DLD1 (cell line): ENCODE results near the gene DERL2.

Experiments used
- in situ Hi-C: cut with HindIII; loops from 2 replicates; pipeline ENCODE4 v1.10.0; 2017; ENCODE audit warnings: low sequenced_read_pairs

Gene DERL2

DNA sequence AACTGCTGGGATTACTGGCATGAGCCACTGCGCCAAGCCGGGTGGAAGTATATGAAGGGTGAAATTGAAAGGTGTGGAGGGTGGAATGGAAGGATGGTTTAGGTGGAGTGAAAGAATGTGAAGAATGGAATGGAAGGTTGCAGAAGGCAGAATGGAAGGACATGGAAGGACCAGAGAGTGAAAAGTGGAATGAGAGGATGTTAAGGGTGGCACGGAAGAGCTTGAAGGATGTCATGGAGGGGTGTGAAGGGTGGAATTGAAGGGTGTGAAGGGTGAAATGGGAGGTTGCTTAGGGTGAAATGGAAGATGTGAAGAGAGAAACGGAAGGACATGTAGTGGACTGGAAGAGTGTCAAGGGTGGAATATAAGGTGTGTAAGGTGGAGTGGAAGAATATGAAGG, 16.6 kb upstream of the DERL2 start:
- in situ Hi-C loops, result no loop called here

DNA sequence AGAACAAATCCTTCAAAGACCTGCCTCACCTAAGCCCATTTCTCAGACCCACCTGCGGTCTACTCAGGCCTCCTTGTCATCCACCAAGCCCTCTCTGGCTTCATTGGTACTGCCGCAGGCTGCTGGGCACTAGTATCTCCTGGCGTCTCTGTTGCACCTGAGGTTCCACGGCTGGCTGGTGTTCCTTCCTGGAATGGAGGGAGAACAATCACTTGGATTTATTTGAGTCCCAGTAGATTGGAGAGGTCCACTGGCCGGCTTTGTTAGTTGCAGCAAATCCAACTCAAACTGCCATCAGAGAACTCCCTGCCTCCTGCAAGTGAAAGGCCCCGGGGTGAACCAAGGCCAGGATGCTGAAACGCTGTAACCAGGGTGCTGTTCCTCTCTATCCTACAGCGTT, 15.7 kb upstream of the DERL2 start:
- in situ Hi-C loops, result no loop called here

DNA sequence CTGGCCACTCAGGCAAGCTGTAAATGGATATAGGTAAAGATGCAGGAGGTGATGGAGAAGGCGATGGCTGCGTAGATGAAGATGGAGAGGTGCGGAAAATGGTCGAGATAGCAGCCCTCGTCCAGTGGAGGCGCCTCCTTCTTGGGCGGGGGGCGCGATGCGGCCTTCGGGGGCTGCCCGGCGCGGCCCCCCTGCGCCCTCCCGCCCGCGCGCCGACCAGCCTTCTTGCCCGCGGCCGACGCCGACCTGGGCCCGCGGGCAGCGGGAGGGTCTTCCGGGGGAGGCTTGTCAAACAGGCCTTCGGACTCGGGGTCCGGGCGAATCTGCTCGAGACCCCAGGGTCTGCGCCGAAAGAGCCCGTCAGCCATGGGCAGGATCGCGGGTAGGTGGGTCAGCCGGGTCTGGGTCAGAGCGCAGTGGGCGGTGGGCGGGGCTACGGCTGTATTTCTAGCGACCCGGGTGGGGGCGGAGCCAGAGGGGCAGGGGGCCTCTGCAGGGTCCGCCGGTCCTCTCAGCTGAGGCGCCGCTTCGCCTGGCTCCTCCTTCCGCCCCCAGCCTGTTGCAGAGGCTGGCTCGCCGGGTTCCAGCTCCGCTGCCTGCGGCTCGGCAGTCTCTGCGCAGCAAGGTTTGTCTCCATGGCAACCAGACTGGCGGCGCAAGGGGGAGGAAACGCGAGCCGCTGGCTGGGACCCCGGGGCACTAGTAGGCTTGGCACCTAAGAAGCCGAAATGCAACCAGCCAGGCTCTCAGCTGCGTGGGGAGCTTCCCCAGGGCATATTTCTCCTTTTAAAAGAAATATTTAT, 14.8 kb upstream of the DERL2 start:
- in situ Hi-C loops, result no loop called here

DNA sequence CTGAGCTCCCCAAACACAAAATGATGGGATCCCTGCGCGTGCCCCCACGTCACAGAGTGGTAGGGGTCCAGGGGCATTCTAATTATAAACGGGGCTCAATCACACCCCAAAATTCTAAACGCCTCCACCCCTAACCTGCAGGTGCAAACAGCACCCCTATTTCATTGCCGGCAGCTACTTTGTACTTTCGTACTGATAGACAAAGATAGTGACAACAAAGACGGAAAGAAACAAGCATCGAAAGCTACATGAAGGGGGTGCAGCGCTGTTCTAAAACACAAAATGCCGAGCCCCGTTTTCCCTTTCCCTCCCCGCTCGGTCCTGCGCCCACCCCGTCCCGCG, 14.2 kb upstream of the DERL2 start:
- in situ Hi-C loops, result no loop called here

DNA sequence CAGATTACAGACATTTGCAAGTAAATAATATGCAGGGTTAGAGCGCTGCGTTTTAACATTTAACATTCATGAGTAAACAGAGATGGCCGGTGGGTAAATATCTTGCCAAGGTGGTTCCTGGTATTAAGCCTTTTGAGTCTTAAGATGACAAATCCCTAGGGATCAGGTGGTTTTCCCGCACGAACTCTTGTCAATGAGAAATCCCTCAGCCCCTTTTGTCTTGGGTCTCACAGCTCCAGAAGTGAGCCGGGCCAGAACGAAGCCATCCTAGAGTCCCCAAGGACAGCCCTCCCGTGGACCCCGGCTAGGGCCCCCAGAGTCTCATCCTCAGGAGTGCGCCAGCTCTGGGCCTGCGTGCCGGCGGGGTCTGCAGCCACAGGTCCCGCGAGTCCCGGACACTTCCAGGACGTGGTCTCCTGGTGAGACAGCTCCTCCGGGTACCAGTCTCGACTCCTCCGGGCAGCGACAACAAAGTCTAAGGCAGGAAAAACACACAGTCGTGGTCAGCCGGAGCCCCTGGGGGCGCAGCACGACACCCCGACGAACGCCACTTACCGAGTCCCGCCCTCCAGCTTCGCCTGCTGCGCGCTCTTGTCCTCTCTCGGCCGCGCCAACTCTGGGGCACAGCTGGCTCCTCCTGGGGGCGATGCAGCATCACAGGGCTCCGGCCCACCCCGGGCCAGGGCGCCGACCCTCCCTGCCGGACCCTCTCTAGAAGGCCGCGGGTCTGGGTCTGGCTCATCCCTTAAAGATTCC, 13.7 kb upstream of the DERL2 start:
- in situ Hi-C loops, result no loop called here

DNA sequence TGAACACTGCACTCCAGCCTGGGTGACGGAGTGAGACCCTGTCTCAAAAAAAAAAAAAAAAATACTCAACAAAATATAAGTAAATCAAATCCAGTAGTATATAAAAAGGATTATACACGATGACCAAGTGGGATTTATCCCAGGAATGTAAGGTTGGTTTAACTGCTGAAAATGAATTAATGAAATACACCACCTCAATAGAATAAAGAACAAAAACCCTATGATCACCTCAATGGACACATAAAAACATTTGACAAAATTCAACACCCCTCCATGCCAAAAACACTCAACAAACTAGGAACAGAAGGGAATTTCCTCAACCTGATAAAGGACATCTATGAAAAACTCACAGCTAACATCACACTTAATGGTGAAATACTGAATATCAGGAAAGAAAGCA, 7.0 kb upstream of the DERL2 start:
- in situ Hi-C loops, result no loop called here

DNA sequence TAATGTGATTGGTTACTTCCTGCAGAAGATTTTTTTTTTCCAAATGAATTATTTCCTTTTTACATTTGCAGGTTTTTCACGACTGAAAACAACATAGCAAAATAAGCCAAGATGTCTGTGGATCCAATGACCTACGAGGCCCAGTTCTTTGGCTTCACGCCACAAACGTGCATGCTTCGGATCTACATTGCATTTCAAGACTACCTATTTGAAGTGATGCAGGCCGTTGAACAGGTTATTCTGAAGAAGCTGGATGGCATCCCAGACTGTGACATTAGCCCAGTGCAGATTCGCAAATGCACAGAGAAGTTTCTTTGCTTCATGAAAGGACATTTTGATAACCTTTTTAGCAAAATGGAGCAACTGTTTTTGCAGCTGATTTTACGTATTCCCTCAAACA, 2.8 kb upstream of the DERL2 start:
- in situ Hi-C loops, result no loop called here

DNA sequence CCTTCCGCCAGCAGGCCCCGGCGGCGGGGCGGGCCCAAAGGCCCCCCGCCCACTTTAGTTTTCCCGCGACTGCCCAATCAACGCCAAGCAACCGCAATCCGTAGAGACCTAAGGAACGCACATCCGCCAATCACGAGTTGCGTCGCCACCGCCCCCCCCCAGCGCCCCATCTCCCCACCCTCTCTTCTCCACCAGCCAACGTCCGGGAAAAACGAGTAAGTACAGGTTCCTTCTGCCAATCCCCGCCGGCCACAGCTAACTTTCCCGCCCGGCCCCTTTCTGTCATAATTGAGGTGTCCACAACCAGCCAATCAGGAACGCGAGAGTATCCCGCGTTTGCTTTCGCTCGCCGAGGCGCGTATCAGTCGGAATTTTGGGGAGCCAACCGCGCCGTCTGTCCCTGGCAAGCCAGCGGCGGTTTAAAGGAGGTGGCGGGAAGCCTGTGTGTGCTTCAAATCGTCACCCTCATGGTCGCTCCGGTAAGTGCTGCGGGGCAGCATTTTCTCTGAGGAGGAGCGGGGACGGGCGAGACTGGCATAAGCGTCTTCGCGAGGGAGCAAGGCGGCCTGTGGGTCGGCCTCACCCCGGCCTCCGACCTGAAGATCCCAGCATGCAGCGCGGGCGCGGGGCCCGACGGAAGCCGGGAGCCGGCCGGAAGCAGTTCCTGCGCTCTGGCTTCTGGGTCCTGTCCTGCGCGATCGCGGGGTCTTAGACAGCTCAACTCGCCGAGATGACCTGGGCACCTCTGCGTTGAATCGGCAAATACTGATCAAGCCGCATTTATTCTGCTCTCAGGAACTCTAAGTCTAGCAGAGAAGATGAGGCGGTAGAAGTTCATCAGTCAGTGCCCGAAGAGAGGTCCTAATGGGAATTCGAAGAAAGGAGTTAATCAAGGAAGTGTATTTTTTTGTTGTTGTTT, 487 bp upstream of the DERL2 start, which contains the start of gene MIS12:
Gene MIS12, plus strand, starts transcription at position 361 of the 919 bp plus-strand sequence. CDS start 2,297 bp downstream, outside the sequence.
- in situ Hi-C loops, result no loop called here

DNA sequence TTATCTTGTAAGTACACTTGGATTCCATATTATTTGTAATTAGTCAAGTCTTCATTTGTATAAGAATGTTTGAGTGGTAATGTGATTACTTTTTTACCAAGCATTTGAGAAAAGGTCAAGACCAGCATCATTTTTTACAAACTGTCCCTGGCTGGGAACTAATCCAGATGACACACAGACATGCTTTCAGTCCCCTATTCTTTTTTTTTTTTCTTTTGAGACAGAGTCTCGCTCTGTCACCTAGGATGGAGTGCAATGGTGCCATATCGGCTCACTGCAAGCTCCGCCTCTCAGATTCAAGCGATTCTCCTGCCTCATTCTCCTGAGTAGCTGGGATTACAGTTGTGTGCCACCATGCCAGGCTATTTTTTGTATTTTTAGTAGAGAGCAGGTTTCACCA, 4.5 kb downstream of the DERL2 start:
- in situ Hi-C loops, result no loop called here

DNA sequence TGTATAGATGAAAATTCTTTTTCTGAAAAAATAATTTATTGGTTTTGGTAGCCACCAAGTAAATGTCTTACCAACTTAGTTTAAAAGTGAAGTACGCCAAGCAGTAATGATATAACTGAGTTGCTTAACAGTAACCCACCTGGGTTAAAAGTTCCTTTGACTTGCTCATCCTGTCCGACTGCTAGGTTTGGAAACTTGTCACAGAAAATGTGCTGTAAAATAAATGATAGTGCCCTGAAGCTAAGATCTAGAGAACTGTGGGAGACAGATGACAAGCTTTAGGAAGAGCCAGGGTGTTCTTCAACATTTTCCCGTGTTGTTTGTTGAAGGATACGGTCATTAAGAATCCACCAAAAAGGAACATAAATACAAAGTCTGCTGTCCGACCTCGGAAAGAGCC, 5.0 kb downstream of the DERL2 start:
- in situ Hi-C loops, result no loop called here

DNA sequence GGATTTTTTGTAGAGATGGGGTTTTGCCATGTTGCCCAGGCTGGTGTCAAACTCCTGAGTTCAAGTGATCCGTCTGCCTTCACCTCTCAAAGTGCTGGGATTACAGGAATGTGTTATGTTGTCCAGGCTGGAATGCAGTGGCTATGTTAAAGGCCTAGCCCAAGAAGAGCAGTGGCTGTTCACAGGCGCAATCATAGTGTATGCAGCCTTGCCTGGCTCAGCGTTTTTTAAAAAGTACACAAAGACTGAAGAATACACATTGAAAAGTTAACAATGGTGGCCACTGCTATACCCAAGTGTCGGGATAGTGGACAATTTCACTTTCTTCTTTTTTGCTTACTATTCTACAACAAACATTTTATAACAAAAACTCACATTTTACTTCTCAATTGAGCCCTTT, 7.0 kb downstream of the DERL2 start:
- in situ Hi-C loops, result no loop called here

DNA sequence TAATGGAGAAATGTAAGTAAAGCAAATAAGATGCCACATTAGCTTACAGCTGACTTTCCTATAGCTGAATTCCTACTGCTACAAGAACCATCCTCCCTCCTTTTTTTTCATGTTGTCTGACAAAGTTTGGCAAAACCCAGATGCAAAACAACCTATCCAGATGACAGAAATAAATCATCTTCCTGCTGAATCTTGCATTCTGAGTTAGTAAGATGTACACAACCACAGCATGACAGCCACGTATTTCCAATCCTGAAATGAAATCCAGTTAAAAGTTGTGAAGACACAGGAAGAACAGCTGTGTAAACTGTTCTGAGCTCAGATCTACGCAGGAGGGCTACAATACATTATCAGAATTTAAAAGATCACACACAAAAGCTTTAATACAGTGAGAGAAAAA, 12.1 kb downstream of the DERL2 start:
- in situ Hi-C loops, result no loop called here

DNA sequence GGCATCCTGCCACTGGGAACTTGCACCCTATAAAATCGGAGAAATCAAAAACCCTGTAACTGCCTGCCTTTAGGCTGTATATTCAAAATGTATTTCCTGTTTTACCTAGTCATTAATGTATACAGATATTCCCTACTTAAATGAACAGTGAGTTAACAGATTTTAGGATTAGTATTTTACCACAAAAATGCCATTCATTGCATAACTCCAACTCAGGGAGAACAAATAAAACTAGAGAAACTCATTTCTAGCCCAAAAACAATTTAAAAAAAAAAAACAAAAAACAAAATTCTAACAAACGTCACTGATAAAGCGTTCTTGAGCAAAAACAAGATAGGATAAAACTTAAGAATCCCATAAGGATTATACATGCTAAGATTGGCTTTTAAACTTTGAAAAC, 13.5 kb downstream of the DERL2 start:
- in situ Hi-C loops, result no loop called here

DNA sequence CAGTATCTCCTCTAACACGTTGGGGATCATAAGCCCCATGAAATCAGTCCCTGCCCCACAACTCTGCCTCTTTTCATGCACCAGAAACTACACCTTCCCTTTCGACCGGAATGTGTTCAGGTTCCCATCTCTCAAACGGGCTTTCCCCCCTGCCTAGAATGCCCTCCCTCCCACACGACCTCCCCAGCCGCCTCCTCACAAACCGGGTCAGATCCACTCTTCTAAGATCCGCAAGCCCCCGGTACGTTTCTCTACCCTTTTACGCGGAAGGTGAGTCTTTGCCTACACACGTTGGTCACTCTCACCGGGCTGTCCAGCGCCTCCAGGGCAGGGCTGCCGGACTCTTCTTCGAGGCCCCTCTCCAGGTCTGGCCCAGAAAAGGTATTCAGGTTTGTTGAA, 17.9 kb downstream of the DERL2 start:
- in situ Hi-C loops, result no loop called here

DNA sequence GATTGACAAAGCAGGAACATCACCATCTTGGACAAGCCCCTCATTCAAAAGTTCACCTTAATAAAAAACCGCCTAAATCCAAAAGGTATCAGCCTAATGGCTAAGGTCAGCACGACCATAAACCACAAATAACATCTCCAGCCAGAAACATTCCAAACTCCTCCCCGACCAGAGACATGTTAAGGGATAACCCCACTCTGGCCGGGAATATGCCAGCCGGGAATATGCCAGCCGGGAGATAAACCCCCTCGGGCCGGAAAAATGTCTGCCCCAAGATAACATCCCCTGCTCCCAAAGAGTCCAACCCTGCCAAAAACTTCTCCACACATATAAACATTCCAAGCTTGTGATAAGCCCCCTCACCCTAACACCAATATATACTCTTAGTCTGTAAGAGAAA, 18.6 kb downstream of the DERL2 start:
- in situ Hi-C loops, result no loop called here

DNA sequence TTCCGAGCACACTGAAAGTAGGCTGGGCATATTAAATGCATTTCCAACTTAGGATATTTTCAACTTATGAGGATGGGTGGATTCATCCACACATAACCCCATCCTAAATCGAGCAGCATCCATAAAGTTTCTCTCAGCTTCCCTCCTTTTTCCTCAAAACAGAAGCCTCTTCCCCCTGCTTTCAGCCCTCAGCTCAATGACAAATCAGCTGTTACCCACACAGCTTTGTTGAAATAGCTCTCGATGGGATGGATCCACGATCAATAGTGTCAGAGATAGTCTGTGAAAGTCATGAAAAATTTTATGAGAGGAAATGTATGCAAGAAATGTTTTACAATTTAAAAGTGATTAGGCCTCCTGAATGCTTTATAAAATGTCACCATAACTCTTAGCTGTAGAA, 19.7 kb downstream of the DERL2 start:
- in situ Hi-C loops, result no loop called here

DNA sequence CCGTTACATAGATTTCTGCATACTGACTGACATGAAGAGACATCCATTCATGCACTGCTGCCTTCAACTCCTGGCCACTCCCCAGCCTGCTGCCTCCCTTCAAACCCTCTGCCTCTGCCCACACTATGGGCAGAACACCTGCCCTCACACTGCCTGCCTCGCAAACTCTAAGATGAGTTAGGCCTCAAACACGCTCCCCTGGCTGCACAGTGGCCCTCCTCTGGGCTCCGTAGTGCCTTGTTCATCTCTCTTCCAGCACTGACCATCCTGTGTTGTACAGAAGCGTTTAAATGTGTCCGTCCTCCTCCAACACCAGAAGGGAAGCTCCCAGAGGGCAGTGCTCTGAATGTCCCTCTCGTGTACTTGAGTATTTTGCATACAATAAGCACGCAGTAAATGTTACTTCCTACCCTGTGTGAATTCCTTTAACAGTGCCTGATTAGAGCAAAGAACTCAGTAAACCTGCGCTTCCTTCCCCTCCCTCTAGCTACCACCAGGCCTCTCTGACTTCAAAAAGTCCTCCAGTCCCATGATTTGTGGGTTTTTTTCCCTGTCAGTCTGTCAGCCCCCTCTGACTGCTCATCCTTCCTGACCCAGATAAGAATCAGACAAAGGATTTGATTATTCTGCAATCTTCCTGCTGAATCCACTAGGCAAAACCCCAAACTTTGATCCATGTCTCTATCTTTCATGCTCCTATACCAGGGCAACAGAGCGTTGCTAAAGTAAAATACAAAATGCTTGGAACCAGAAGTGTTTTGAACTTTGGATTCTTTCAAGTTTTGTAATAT, 21.1 kb downstream of the DERL2 start:
- in situ Hi-C loops, result no loop called here

DNA sequence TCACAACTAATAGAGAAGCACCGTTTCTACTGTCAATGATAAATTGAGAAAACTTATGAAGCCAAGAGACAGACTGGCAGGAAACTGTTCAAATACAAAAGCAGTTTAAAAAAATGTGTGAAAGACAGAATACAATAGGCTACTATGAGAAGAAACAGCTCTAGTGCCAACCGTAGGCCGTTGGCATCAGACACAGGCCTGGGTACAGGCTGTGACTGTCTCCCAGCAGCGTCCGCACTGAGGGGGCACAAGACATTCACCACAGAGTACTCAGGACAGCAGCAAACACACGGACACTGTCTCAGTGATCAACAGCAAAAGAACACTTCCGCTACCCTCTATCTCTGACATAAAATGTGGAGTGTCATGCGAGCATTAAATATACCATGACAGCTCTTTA, 39.2 kb downstream of the DERL2 start:
- in situ Hi-C loops, result no loop called here

DNA sequence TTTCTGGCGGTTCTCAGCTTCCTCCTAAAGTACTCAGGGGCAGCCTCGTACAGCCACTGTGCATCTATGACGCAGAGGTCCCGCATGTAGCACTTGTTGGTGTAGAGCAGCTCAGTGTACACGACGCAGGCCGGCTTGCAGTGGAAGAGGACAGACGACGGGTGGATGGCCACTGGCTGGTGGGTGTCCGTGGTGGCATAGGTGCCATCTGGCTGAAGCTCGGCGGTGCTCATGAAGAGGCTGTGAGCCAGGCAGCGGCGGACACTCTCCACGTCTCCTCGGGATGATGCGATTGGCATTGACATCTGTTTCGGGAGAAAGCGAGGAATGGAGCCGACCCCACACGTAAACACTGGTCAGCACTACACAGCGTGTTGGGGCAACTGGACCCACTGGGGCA, 41.8 kb downstream of the DERL2 start:
- in situ Hi-C loops, result no loop called here

DNA sequence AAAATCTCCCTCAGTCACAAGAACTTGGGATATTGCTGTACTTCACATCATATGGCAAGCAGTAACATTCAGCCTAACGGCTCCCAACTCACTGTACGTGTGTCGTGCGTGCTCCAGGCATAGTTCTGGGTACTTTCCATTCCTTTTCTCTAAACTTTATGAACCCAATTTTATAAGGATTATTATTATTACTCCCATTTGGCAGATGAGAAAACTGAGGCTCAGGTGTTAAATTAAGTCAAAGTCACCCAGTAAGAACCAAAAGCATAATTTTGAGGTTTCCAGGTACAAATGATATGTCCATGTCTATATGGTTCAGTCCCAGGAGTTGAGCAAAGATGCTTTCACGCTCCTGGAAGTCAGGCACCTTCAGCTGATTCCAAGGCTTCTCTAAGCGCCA, 42.2 kb downstream of the DERL2 start:
- in situ Hi-C loops, result no loop called here

DNA sequence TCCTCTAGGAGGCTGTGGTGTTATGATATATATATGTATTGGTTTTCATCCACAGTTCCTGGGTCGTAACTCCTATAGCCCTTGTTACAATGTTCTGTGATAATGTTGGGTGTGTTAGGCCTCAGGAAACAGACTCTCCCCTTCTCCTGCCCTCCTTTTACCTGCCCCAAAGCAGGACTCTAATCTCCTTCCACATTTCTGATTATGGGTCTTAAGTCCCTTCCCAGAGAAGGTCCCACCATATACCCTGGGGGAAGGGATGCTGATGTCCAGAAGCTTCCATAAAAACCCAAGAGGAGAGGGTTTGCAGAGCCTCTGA, 46.6 kb downstream of the DERL2 start:
- in situ Hi-C loops, result no loop called here
